ENCODE data around the gene GRHPR.
"Not testable (repeated sequence)": the region's sequence is repeated elsewhere in the genome, so short reads cannot be mapped to it uniquely, and the experiment has no call there.

GRHPR gene

GRCh38 chr9:37424204-37424685 lies 1.7 kb downstream of the GRHPR start:
- no peak for DNase-seq

- no peak for DNase-seq
These were observed 2.3 kb downstream of the GRHPR start for GRCh38 chr9:37424686-37425297.

- DNase-seq = no peak
These were observed 2.8 kb downstream of the GRHPR start for GRCh38 chr9:37425298-37425752.

- not testable (repeated sequence) for DNase-seq
These were observed 3.9 kb downstream of the GRHPR start for GRCh38 chr9:37426431-37426830.

DNA sequence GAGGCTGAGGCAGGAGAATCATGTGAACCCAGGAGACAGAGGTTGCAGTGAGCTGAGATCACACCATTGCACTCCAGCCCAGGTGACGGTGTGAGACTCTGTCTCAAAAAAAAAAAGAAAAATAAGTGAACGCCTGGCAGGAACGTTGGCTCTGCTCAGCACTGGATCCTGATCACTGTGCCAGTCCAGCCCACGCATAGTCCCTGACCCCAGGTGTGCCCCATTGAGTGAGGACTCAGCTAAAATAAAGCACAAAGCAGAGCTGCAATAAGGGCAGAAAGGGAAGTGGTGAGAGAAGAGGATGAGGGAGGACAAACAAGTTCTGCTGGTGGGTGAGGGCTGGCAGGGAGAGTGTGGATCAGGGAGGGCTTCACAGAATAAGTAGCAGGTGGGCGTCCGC lies 4.3 kb downstream of the GRHPR start:
- no peak for DNase-seq

DNA sequence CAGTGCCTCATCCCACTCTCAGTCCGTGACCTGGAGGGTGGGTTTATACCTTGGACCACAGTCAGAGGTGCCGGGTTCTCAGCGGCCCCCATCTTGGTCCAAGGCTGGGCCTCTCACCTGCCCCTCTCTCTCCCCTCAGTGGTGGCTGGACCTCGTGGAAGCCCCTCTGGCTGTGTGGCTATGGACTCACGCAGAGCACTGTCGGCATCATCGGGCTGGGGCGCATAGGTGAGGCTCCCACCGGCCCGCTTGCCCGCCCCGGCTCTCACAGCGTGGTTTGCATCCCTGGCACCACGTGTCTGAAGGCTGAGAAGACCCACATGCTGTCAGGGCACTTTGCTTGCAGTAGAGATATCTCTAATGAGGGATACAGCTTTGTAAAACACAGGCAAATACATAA lies 5.8 kb downstream of the GRHPR start:
- DNase-seq = no peak

- no peak for DNase-seq
These were observed 7.2 kb downstream of the GRHPR start for GRCh38 chr9:37429441-37430285.

GRCh38 chr9:37430841-37431597 lies 8.5 kb downstream of the GRHPR start:
- no peak for DNase-seq

GRCh38 chr9:37432020-37432419 lies 9.5 kb downstream of the GRHPR start:
- DNase-seq = no peak

- DNase-seq = no peak
These were observed 11.4 kb downstream of the GRHPR start for GRCh38 chr9:37433867-37434371.

DNA sequence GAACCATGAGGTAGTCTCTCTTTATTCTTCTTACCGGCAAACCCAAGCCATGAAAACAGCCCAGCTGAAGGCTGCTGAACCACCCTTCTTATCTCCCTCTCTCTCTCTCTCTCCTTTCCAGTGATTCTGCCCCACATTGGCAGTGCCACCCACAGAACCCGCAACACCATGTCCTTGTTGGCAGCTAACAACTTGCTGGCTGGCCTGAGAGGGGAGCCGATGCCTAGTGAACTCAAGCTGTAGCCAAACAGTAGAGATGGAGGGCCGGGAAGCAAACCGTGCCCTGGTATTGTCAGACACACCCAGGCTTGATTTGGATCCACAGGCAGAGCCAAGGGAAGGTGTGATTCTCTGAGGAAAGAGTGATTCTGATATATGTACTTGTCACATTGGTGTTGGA lies 14.0 kb downstream of the GRHPR start:
- no peak for DNase-seq

DNA sequence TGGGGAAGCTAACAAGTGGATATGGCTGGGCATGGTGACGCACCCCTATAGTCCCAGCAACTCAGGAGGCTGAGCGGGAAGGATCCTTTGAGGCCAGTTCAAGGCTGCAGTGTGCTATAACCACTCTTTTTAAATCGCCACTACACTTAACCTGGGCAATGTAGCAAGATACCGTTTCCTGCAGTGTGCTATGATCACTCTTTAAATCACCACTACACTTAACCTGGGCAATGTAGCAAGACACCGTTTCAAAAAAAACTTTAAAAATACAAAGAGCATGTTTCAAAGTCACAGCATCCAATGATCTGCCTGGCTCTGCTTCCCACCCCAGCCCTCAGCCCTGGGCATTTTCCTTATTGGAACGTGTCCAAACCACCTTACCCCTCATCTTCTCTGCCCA lies 14.5 kb downstream of the GRHPR start:
- DNase-seq = no peak

GRCh38 chr9:37437621-37438020 lies 15.1 kb downstream of the GRHPR start:
- no peak for DNase-seq

DNA sequence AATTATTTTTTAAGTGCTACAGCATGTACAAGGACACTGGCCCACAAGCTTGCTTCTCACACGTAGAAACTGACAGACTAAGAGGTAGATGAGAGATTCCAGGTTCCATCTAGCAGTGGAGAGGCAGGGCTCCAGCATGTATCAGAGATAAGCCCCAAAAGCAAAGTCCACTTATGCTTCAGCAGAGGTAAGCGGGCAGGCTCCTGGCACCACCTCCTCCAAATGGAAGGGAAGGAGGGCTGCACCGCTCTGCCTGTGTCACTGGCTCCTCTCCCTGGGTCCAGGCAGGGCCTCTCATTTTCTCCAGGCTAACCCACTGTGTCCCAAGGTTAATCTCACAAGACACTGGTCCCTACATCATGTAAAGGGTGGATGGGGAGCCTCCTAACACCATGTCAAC lies 15.9 kb downstream of the GRHPR start:
- no peak for DNase-seq

DNA sequence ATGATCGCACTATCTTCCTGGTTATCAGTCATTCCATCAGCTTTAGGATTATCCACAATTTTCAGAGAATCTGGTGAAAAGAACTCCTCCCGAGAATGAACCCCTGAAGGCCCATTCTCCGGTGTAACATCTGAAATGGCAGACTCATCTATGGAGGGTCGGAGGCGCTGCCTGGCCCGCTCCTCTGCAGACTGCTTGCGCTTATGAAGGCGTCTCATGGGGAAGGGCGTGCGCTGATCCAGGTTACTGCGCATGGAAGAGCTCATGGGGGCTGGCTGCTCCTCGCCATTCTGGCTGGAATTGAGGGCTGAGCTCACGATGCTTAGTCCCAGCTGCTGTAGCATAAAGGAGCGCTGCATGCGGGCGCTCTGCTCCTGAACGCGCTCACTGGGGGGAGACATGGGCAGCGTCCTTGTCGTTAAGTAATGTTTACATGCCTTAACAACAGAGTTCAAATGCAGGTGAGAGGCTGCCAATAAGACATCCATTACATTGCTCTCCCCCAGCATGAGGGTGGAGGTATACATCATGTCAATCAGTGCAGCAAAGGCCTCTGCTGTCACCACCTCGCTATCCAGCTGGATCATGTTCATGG lies 19.4 kb downstream of the GRHPR start:
- no peak for DNase-seq

DNA sequence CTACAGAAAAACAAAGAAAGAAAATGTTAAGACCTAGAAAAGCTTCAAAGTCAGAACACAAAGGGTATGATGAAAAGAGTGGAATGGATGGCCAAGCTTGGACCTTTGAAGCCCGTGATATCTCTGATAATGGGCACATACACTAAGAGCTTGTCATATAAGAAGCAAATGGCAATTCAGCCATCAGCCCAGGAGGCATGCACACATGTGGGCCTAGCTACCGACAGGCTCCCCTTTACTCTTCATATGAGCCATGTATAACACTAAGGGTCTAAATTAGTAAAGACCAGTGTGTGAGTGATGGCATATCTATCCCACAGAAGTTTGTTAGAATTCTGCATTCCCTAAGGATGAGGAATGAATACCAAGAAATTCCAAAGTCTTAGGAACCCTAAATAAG lies 20.1 kb downstream of the GRHPR start:
- no peak for DNase-seq

DNA sequence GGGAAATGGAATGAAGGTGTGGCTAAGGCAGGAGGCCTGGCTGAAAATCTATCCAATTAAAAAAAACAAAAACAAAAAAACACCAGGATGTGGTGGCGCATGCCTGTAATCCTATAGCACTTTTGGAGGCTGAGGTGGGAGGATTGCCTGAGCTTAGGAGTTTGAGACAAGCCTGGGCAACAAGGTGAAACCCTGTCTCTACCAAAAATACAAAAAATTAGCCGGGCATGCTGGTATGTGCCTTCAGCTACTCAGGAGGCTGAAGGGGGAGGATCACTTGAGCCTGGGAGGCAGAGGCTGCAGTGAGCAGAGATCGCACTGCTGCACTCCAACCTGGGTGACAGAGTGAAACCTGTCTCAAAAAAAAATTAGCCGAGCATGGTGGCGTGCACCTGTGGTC lies 21.1 kb downstream of the GRHPR start:
- no peak for DNase-seq

- no peak for DNase-seq
These were observed 22.4 kb downstream of the GRHPR start for GRCh38 chr9:37444890-37445289.

DNA sequence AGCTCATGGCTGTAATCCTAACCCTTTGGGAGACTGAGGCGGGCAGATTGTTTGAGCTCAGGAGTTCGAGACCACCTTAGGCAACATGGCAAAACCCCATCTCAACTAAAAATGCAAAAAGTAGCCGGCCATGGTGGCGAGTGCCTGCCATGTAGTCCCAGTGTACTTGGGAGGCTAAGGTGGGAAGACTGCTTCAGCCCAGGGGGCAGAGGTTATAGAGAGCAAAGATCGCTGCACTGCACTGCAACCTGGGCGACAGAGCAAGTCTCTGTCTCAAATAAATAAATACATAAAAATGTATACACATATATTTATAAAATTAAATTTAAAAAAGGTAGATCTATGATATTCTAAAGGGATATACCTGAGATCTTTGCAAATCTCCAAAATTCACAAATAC lies 23.3 kb downstream of the GRHPR start:
- no peak for DNase-seq

GRCh38 chr9:37446401-37446800 lies 23.9 kb downstream of the GRHPR start:
- no peak for DNase-seq

- no peak for DNase-seq
These were observed 24.6 kb downstream of the GRHPR start for GRCh38 chr9:37447111-37447510.

GRCh38 chr9:37449862-37450632 lies 27.6 kb downstream of the GRHPR start:
- no peak for DNase-seq

All from NCI-H1694 treated with DMSO at 0.1 percent for 48 hours (cell line).